ENCODE results near the gene STAT5B. TPM values are rescaled to one million over a fixed set of nuclear protein-coding genes. Genes with fewer than 3 reads are reported as not detected.

STAT5B gene
- total RNA-seq, 1 experiment from 2014 or later, result 28.2 TPM

- no peak for DNase-seq (ENCODE audit: low read depth)
Measured at GRCh38 chr17:42285346-42286050, 9.3 kb upstream of the STAT5B start.

GRCh38 chr17:42284566-42284965 is 8.4 kb upstream of the STAT5B start:
- no peak for DNase-seq (ENCODE audit: low read depth)

- DNase-seq (ENCODE audit: low read depth), result no peak
Measured at GRCh38 chr17:42284024-42284369, 7.8 kb upstream of the STAT5B start.

DNA sequence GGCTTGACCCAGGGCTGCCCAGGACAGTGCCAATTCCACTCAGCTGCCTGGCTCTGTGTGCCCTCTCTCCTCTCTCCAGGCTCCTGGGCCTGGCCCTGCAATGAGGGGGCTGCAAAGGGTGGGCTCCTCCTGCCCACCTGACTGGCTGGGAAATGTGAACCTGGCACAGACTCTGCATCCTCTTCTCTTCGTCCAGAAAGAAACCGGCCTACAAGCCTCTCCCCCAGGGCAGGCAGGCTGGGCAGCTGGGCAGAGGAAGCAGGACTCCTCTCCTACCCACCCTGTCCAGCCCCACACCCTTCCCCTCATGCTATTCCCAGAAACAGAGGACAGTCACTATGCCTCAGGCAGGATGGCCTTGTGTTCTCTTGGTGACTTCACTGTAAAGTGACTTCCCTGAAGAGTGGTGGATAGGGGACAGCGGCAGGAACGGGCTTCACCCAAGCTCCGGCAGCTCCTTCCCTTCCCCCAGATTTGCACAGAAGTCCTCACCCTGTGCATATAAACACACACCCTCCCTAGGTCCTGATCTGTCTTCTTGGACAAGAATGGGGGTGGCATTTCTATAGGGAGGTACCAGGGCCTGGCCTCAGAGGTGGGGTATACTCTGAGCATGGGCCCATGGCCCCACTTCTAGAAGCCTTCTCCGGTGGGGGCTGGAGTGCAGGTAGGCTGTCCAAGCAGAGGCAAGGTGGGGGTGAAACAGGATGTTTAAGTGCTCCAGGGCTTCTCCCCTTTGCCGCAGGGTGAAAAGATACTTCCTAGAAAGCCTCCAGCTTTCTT is 7.2 kb upstream of the STAT5B start:
- no peak for DNase-seq (ENCODE audit: low read depth)

GRCh38 chr17:42282478-42283080 is 6.4 kb upstream of the STAT5B start:
- no peak for DNase-seq (ENCODE audit: low read depth)

DNA sequence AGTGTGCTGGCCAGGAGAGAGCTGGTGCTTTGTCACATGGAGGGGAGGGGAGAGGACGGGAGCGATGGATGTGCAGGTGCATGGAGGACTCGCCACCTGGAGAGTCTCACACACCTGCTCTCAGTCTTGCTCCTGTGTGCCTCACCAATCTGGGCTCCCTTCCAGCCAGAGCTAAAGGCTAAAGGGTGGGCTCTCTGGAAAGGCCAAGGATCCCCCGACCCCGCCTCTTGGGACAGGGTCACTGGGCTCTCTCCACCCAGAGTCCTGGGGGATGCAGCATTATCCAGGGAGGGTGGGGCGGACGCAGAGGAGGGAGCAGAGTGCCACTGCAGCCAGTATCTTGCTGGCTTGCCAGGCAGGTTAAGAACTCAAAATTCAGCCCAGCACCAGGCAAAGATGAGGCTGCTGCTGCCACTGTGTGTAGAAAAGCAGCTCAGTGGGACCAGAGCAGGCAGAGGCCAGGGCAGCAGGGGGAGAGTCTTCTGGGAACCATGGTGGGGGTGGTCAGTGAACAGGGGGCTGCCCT is 5.4 kb upstream of the STAT5B start:
- DNase-seq (ENCODE audit: low read depth), result no peak

- DNase-seq (ENCODE audit: low read depth), result no peak
Measured at GRCh38 chr17:42279776-42280630, 3.8 kb upstream of the STAT5B start.

- DNase-seq (ENCODE audit: low read depth), result no peak
Measured at GRCh38 chr17:42277342-42277712, 1.1 kb upstream of the STAT5B start.

DNA sequence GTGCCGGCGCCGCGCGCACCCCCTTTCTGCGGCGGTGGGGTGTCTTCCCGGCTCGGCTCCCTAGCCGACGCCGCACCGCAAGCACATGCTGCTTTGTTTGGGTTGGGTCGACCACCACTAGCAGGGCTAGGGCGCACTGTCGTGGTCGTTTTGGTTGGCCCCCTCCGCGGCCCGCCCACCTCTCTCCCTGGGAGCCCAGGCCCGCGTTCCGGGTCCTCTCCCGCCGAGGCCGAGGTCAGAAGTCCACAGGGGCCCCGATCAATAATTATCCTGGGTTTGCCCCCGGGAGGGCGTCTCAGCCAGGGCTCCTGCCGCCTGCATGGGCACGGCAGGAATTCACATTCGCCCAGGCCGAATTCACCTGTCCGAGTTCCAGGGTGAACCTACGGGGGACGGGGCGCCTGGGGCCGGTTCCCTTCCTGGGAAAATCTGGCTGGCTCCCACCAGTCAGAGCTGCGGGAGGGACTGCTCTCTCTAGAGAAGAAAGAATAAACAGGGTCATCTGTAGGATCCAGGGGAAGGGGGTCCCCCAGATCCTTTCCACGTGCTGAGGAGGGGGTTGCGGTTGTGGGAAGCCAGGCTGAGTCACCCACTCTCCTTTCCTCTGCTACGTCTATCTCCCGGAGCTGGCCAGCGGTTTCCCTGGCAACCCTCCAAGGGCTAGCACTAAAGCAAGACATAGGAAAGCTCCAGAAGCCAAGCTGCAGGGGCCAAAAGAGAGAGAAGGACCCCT is 584 bp upstream of the STAT5B start:
- DNase-seq (ENCODE audit: low read depth), result peak; percentile 88

- DNase-seq (ENCODE audit: low read depth), result peak; percentile 46
Measured at GRCh38 chr17:42275527-42276358, 448 bp downstream of the STAT5B start.

DNA sequence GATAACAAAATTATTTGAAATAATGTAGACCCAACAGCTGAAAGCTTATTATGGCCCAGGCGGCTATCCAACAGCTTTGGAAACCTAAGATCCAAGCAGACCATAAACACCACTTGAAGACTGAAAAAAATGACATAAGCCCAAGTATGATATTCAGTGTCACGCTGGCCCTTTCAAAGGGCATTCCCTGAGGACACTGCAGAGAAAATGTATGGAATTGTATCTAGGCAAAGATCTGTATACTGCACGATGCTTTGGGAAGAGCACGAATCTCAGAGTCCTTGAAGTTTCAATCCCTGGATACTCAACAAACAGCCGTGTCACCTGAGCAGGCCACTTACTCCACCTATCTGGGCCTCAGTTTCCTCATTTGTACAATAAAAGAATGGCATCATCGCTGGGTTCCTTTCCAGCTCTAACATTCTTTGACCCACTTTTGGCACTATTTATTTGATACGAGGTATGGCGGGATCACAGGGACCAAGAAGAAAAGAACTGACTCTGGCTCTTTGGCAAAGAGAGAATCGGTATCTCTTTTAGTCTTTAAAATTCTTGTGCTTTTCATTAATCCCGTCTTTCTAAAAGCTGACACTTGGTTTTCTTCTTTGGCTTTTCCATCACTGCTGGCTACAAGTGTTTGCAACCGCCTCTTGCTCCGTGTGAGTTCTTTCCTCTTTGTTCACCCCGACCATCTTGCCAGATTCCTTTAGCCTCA is 1.2 kb downstream of the STAT5B start:
- DNase-seq (ENCODE audit: low read depth), result no peak

DNA sequence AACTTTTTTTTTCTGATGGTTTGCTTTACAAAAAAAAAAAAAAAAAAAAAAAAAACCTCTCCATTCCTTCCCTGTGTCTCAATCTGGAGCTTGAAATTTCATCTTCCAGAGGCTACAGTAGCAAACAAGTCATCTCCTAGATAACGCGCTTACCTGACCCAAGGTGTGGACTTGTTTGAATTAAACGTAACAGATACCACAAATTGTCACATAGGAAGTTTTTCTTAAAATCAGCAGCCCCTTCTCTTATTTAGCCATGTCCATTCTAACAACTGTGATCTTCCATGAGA is 2.0 kb downstream of the STAT5B start:
- no peak for DNase-seq (ENCODE audit: low read depth)

DNA sequence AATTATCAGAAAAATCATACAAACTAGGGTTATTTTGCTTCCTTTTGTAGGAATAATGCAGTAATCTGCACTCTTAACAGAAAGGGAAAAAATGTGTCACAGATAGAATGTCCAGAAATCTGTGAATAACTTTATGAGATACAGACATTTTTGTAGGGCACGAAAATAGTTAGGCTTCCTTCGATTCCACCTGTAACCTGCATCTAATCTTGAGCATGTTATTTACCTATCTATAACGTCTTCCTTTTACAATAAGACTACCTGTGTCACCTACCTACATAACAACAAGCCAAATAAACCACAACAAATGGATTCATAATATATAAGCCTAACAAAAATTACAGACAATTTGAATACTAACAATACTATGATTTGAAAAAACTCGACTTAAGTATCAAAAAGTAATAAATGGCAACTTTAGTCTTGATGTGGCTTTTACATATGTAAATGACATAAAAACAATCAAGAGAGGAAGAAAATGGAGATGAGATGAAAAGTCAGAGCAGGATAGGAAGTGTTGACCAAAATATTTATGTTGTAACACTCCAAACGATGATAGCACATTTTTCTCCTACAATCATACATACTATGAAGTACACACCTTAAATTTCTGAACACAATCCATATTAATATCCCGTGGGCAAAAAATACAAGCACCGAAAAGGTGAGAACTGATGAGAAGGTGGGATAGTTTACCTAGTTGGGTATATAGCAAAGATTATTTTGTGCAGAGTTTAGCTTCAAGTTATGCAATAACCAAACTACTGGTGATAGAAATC is 2.5 kb downstream of the STAT5B start:
- DNase-seq (ENCODE audit: low read depth), result no peak

DNA sequence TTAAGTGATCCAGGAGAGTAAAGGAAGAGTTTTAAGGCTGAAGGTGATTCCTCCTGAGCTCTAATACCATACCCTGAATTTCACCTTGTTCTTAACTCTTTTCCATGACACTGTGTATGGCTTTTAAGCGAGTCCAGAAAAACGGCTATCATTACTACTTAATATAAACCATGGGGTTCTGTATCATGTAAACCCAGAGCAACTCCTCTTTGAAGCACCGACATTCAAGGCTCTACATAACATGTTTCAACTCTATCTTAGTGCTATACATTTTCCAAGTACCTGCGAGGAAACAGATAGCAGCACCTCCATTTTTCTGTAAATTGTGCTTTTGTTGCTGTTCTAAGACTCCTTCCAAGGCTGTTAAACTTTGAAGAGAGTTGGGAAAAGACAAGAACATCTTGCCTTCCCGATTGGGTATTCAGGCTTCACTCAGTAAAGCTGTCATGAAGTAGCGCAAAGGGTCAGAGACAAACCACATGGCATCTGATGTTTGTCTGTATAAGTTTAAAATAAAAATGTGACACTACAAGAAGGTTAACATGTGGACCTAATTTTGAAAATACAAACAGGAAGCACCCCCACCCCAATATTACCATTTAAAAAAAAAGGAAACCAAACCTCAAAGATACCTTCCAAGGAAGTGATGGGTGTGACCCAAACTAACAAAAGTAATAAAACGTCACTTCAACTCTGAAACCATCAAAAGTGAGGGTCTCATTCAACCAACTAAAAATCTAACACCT is 3.9 kb downstream of the STAT5B start:
- no peak for DNase-seq (ENCODE audit: low read depth)

DNA sequence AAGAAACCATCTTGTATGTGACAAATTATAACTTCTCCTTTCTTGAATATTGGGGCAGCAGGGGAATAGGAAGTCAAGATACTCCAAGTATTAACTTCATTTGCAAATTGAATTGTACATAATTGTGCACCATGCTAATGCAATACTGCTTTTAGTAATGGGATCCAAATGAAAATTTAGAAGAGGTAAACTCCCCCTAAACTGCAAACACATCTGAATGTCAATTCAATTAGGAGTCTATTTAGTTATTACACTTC is 4.5 kb downstream of the STAT5B start:
- DNase-seq (ENCODE audit: low read depth), result no peak

- DNase-seq (ENCODE audit: low read depth), result no peak
Measured at GRCh38 chr17:42271006-42271778, 5.0 kb downstream of the STAT5B start.

DNA sequence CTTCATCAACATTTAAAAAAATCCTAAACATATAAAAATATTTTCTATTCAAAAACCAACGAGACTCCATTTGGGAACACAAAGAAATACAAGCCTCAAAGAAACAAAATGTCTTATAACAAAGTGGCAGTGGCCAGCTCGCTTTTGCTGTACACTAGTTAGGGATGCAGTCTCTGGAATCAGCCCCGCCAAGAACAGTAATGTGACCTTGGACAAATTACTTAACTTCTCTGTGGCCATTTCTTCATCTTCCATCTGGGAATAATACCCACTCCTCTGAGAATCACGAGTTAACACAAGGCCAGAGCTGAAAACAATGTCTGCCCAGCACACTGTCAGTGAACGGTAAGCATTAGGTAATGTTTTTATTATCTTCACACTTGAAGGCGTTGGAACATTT is 5.6 kb downstream of the STAT5B start:
- DNase-seq (ENCODE audit: low read depth), result no peak

- peak; percentile 28 for DNase-seq (ENCODE audit: low read depth)
Measured at GRCh38 chr17:42270170-42270535, 6.0 kb downstream of the STAT5B start.

Data from M059J (cell line).